H9 (cell line): ENCODE data around the gene UTS2R. TPM values are rescaled to one million over a fixed set of nuclear protein-coding genes. Genes with fewer than 3 reads are reported as not detected.

Source experiments
- DNase-seq: peaks from one replicate; pipeline ENCODE4 v3.0.0-alpha.2; 2017
- H2AFZ ChIP-seq: one replicate; pipeline ENCODE4 v1.6.1; 2013; ENCODE audit warnings: mild to moderate bottlenecking, low read length, control low read depth, moderate library complexity
- H2AK5ac ChIP-seq: 2 replicates; pipeline ENCODE4 v1.6.1; 2013; ENCODE audit warnings: low read length, control low read depth, mixed read lengths; ENCODE audit not compliant: insufficient read length
- H2BK120ac ChIP-seq: one replicate; pipeline ENCODE4 v1.6.1; 2013; ENCODE audit warnings: low read depth, mild to moderate bottlenecking, low read length, control low read depth, inconsistent platforms; ENCODE audit not compliant: poor library complexity, severe bottlenecking
- H2BK12ac ChIP-seq: 2 replicates; pipeline ENCODE4 v1.6.1; 2013; ENCODE audit warnings: low read length, control low read depth, mixed read lengths, low read depth; ENCODE audit not compliant: insufficient read length
- H2BK15ac ChIP-seq: 2 replicates; pipeline ENCODE4 v1.6.1; 2013; ENCODE audit warnings: low read depth, low read length, control low read depth
- H2BK20ac ChIP-seq: one replicate; pipeline ENCODE4 v1.6.1; 2013; ENCODE audit warnings: low read depth, mild to moderate bottlenecking, low read length, control low read depth, inconsistent platforms; ENCODE audit not compliant: poor library complexity, severe bottlenecking
- H2BK5ac ChIP-seq: 2 replicates; pipeline ENCODE4 v1.6.1; 2013; ENCODE audit warnings: low read length, control low read depth, mixed read lengths; ENCODE audit not compliant: insufficient read length
- H3K14ac ChIP-seq: 2 replicates; pipeline ENCODE4 v1.6.1; 2013; ENCODE audit warnings: low read length, control low read depth; ENCODE audit not compliant: insufficient read depth
- H3K18ac ChIP-seq: 2 replicates; pipeline ENCODE4 v1.6.1; 2013; ENCODE audit warnings: low read depth, mild to moderate bottlenecking, mixed read lengths, low read length, control low read depth; ENCODE audit not compliant: insufficient read length
- H3K23ac ChIP-seq: 2 replicates; pipeline ENCODE4 v1.6.1; 2013; ENCODE audit warnings: low read length, control low read depth, mixed read lengths, low read depth; ENCODE audit not compliant: insufficient read length
- H3K23me2 ChIP-seq: 2 replicates; pipeline ENCODE4 v1.6.1; 2013; ENCODE audit warnings: low read depth, mild to moderate bottlenecking, mixed read lengths, low read length, control low read depth; ENCODE audit not compliant: insufficient read length, poor library complexity, severe bottlenecking
- H3K27ac ChIP-seq: 2 replicates; pipeline ENCODE4 v1.5.1; 2013; ENCODE audit warnings: low read length, control low read depth, mixed read lengths, low read depth; ENCODE audit not compliant: insufficient read length
- H3K27me3 ChIP-seq: 2 replicates; pipeline ENCODE4 v1.6.1; 2013; ENCODE audit warnings: low read length, control low read depth, inconsistent platforms; ENCODE audit not compliant: insufficient read depth
- H3K4ac ChIP-seq: 2 replicates; pipeline ENCODE4 v1.6.1; 2013; ENCODE audit warnings: low read depth, mild to moderate bottlenecking, control low read depth, inconsistent platforms, low read length, moderate library complexity
- H3K4me1 ChIP-seq: 2 replicates; pipeline ENCODE4 v1.6.1; 2013; ENCODE audit warnings: low read length, control low read depth, inconsistent platforms; ENCODE audit not compliant: insufficient read depth
- H3K4me2 ChIP-seq: 2 replicates; pipeline ENCODE4 v1.6.1; 2013; ENCODE audit warnings: low read length, control low read depth, mixed read lengths; ENCODE audit not compliant: insufficient read length, insufficient read depth
- H3K56ac ChIP-seq: 2 replicates; pipeline ENCODE4 v1.6.1; 2013; ENCODE audit warnings: low read depth, mild to moderate bottlenecking, mixed read lengths, low read length, control low read depth; ENCODE audit not compliant: insufficient read length
- H3K79me1 ChIP-seq: 2 replicates; pipeline ENCODE4 v1.6.1; 2013; ENCODE audit warnings: low read depth, mild to moderate bottlenecking, moderate library complexity, low read length, control low read depth, inconsistent platforms; ENCODE audit not compliant: insufficient read depth, poor library complexity, severe bottlenecking
- H3K79me2 ChIP-seq: 2 replicates; pipeline ENCODE4 v1.6.1; 2013; ENCODE audit warnings: low read length, control low read depth, inconsistent platforms; ENCODE audit not compliant: insufficient read depth
- H3K9ac ChIP-seq: 2 replicates; pipeline ENCODE4 v1.6.1; 2013; ENCODE audit warnings: low read length, control low read depth, mixed read lengths; ENCODE audit not compliant: insufficient read length; ENCODE audit errors: extremely low read depth
- H3K9me3 ChIP-seq: one replicate; pipeline ENCODE4 v1.6.1; 2013; ENCODE audit warnings: low read depth, low read length, inconsistent platforms; ENCODE audit not compliant: control insufficient read depth
- H3T11ph ChIP-seq: one replicate; pipeline ENCODE4 v1.6.1; 2013; ENCODE audit warnings: mild to moderate bottlenecking, low read length, control low read depth, inconsistent platforms
- H4K20me1 ChIP-seq: one replicate; pipeline ENCODE4 v1.6.1; 2013; ENCODE audit not compliant: control insufficient read depth, insufficient read length, insufficient read depth
- H4K5ac ChIP-seq: 2 replicates; pipeline ENCODE4 v1.6.1; 2013; ENCODE audit warnings: low read depth, mild to moderate bottlenecking, mixed read lengths, low read length, control low read depth; ENCODE audit not compliant: insufficient read length
- H4K8ac ChIP-seq: replicated peaks from 2 replicates; pipeline ENCODE4 v1.6.1; 2013; ENCODE audit warnings: low read length, control low read depth, mixed read lengths, low read depth; ENCODE audit not compliant: insufficient read length
- H4K91ac ChIP-seq: 2 replicates; pipeline ENCODE4 v1.6.1; 2013; ENCODE audit warnings: low read depth, mild to moderate bottlenecking, moderate library complexity, mixed read lengths, low read length, control low read depth; ENCODE audit not compliant: insufficient read length
- H3K27ac Mint-ChIP-seq, 3 experiments: 2 replicates in 2 of 3; 3 replicates in 1 of 3; pipeline ENCODE4 v1.8.0; 2020 to 2021; ENCODE audit warnings: mixed read lengths in 3 of 3, mild to moderate bottlenecking in 1 of 3, moderate library complexity in 1 of 3
- H3K27me3 Mint-ChIP-seq: 2 replicates; pipeline ENCODE4 v1.8.0; 2021; ENCODE audit warnings: low read depth, mild to moderate bottlenecking, moderate library complexity, mixed read lengths
- H3K36me3 Mint-ChIP-seq, 3 experiments: 2 replicates in 2 of 3; 3 replicates in 1 of 3; pipeline ENCODE4 v1.8.0; 2020 to 2021; ENCODE audit warnings: low read depth in 3 of 3, mixed read lengths in 3 of 3; ENCODE audit not compliant: insufficient read depth in 1 of 3
- H3K4me1 Mint-ChIP-seq, 2 experiments: 2 replicates each; pipeline ENCODE4 v1.8.0; 2020; ENCODE audit warnings: mixed read lengths in 2 of 2
- H3K4me3 Mint-ChIP-seq, 2 experiments: 2 replicates in 1 of 2; 3 replicates in 1 of 2; pipeline ENCODE4 v1.8.0; 2020 to 2021; ENCODE audit warnings: mild to moderate bottlenecking in 2 of 2, mixed read lengths in 2 of 2, moderate library complexity in 1 of 2
- H3K9me3 Mint-ChIP-seq, 2 experiments: 2 replicates in 1 of 2; 3 replicates in 1 of 2; pipeline ENCODE4 v1.8.0; 2020; ENCODE audit warnings: mild to moderate bottlenecking in 2 of 2, mixed read lengths in 2 of 2, moderate library complexity in 1 of 2
- WGBS: extraction: QIAGEN DNeasy Blood & Tissue Kit; methylation state at CpG from one replicate; pipeline ENCODE4 v1.1.7; 2013; ENCODE audit warnings: missing lambda C conversion rate, low lambda C conversion rate, mixed read lengths; ENCODE audit not compliant: insufficient read length; ENCODE audit errors: extremely low coverage; 5-methylcytosine and 5-hydroxymethylcytosine counted together
- total RNA-seq: library from RNA; stranded (reverse); gene quantifications from 2 replicates; pipeline ENCODE4 v1.2.1, GENCODE V29; 2021
- TF ChIP-seq, protein P1 (sequence below): fragments of 200-600 bp; sonication (generic); conservative IDR thresholded peaks from 3 replicates; pipeline ENCODE4 v1.8.0; 2021; ENCODE audit warnings: antibody characterized with exemption, mild to moderate bottlenecking

UTS2R gene
- total RNA-seq, 1 experiment from 2014 or later = 0.94 TPM

GRCh38 chr17:82361885-82362633 is 9.5 kb upstream of the UTS2R start:
- Histone ChIP-seq H2AFZ (no peak overlapping the region), H2BK15ac (no peak overlapping the region), H3K9me3 (no peaks in the 10 kb centered on the region), H3T11ph (no peak overlapping the region), H3K79me2 (no peaks in the 10 kb centered on the region), H3K4me2 (no peak overlapping the region), H3K27ac (no peak overlapping the region), H2AK5ac (no peak overlapping the region), H3K4ac (no peak overlapping the region), H3K4me1 (no peaks in the 10 kb centered on the region; the same call in 1 of the 2 replicates), H2BK20ac (no peak overlapping the region), H3K56ac (no peak overlapping the region), H3K23ac (no peak overlapping the region), H4K5ac (no peak overlapping the region), H3K79me1 (no peaks in the 10 kb centered on the region), H4K91ac (no peak overlapping the region), H4K8ac (no peak overlapping the region), H4K20me1 (no peaks in the 10 kb centered on the region), H3K14ac (no peak overlapping the region), H3K27me3 (no peaks in the 10 kb centered on the region), H3K23me2 (no peaks in the 10 kb centered on the region), H2BK5ac (no peak overlapping the region), H2BK120ac (no peak overlapping the region), H3K9ac (no peak overlapping the region), H3K18ac (no peak overlapping the region), H2BK12ac (no peak overlapping the region)
- DNase-seq = no peak
- TF ChIP-seq, protein P1, sequence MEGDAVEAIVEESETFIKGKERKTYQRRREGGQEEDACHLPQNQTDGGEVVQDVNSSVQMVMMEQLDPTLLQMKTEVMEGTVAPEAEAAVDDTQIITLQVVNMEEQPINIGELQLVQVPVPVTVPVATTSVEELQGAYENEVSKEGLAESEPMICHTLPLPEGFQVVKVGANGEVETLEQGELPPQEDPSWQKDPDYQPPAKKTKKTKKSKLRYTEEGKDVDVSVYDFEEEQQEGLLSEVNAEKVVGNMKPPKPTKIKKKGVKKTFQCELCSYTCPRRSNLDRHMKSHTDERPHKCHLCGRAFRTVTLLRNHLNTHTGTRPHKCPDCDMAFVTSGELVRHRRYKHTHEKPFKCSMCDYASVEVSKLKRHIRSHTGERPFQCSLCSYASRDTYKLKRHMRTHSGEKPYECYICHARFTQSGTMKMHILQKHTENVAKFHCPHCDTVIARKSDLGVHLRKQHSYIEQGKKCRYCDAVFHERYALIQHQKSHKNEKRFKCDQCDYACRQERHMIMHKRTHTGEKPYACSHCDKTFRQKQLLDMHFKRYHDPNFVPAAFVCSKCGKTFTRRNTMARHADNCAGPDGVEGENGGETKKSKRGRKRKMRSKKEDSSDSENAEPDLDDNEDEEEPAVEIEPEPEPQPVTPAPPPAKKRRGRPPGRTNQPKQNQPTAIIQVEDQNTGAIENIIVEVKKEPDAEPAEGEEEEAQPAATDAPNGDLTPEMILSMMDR = no peak
- H3K27ac Mint-ChIP-seq = no peak overlapping the region; a peak in 1 of 7 replicates
- WGBS = no CpG with 5 or more reads among the region's 6 CpGs
- no peaks in the 10 kb centered on the region for H3K36me3 Mint-ChIP-seq
- H3K9me3 Mint-ChIP-seq = no peaks in the 10 kb centered on the region
- peaks cover 21% of the 10 kb centered on the region for H3K27me3 Mint-ChIP-seq
- peaks cover 8 to 24% of the 10 kb centered on the region in 2 experiments for H3K4me1 Mint-ChIP-seq
- H3K4me3 Mint-ChIP-seq = no peak overlapping the region
